ENCODE data around the gene TMEM115. TPM values are rescaled to one million over a fixed set of nuclear protein-coding genes. Genes with fewer than 3 reads are reported as not detected.

TMEM115 gene
- total and polyA plus RNA-seq, 2 of the 13 experiments (the other 11 are each of a cell fraction or from before 2014, with no cell fraction given): 22.1 to 30.7 TPM

DNA sequence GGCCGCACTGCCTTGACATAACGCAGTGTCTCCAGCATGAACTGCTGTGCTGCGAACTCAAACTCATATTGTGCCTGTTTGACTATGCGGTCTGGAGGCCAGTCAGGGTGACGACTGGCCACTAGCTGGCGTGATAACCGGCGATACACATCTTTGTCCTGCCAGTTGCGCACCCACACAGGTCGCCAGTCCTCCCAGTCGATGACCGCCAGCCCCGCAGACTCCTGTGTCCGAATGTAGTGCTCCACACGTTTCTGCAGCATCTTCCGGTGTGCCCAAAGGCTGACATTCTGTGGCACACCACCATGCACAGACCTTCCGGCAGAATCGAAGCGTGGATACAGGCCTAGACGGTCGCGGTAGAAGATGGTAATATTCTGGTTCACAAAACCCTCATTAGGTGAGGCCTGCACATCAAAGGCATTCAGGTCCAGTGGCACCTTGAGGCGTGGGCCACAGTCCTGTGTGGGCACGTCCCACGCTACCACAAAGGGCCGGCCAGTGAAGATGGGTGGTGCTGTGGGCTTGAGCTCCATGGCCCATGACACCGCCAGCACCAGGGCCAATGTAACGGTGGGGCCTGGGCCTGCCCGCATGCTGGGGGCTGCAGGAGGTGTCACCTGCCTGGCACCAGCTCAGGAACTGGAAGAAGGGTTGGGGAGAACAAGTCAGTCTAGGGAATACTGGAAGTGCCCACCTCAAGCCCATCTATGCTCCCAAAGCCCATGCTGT is 39.3 kb downstream of the TMEM115 start:
- no peaks in the 10 kb centered on the region; a peak in 1 of 5 replicates for H3K27me3 ChIP-seq (ENCODE audit: control insufficient read depth in 1 of 2, insufficient read depth in 2 of 2, low read length in 2 of 2)
- TF ChIP-seq AGO2 (optimal IDR thresholded peaks at IDR 0.05; ENCODE audit: low read depth, low read length) (peak; percentile 86), ZNF572 (CRISPR knock-in tag; IDR thresholded peaks at IDR 0.05) (no peak), ZNF713 (CRISPR knock-in tag; IDR thresholded peaks at IDR 0.05) (no peak), ZNF788 (CRISPR knock-in tag; IDR thresholded peaks at IDR 0.05; ENCODE audit: borderline replicate concordance) (0 out of 2 replicates have a peak, but pooled peaks have one; percentile 13), SIN3A (IDR thresholded peaks at IDR 0.05; ENCODE audit: borderline replicate concordance, low read depth, low read length) (0 out of 2 replicates have a peak, but pooled peaks have one; percentile 11), TSC22D2 (CRISPR knock-in tag; IDR thresholded peaks at IDR 0.05; ENCODE audit: borderline replicate concordance) (no peak), ARNTL (CRISPR knock-in tag; IDR thresholded peaks at IDR 0.05) (no peak), MEIS1 (CRISPR knock-in tag; IDR thresholded peaks at IDR 0.05; ENCODE audit: borderline replicate concordance) (no peak)
- TF ChIP-seq, protein P1, sequence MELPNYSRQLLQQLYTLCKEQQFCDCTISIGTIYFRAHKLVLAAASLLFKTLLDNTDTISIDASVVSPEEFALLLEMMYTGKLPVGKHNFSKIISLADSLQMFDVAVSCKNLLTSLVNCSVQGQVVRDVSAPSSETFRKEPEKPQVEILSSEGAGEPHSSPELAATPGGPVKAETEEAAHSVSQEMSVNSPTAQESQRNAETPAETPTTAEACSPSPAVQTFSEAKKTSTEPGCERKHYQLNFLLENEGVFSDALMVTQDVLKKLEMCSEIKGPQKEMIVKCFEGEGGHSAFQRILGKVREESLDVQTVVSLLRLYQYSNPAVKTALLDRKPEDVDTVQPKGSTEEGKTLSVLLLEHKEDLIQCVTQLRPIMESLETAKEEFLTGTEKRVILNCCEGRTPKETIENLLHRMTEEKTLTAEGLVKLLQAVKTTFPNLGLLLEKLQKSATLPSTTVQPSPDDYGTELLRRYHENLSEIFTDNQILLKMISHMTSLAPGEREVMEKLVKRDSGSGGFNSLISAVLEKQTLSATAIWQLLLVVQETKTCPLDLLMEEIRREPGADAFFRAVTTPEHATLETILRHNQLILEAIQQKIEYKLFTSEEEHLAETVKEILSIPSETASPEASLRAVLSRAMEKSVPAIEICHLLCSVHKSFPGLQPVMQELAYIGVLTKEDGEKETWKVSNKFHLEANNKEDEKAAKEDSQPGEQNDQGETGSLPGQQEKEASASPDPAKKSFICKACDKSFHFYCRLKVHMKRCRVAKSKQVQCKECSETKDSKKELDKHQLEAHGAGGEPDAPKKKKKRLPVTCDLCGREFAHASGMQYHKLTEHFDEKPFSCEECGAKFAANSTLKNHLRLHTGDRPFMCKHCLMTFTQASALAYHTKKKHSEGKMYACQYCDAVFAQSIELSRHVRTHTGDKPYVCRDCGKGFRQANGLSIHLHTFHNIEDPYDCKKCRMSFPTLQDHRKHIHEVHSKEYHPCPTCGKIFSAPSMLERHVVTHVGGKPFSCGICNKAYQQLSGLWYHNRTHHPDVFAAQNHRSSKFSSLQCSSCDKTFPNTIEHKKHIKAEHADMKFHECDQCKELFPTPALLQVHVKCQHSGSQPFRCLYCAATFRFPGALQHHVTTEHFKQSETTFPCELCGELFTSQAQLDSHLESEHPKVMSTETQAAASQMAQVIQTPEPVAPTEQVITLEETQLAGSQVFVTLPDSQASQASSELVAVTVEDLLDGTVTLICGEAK (IDR thresholded peaks at IDR 0.05): no peak
- TF ChIP-seq, protein P1 (CRISPR knock-in tag; IDR thresholded peaks at IDR 0.05): no peak

More for the DNA sequence above, 39.3 kb downstream of the TMEM115 start:
- DNase-seq (ENCODE audit: low spot score) (no peak), FAIRE-seq (no peak), ATAC-seq (no peak)
- H3K27ac ChIP-seq (ENCODE audit: extremely low read length, insufficient read depth, low read length): peak overlapping the region; percentile 100
- H3K9me3 ChIP-seq (ENCODE audit: low read length): no peaks in the 10 kb centered on the region
- POLR2A ChIA-PET: interaction anchor here (1.2 to 13.0 kb wide), 4 partner anchors 11 to 20 kb away, joined by 7 to 222 read pairs (median 9); partner anchors contain the start of genes HYAL1, HYAL3 and NAA80
- H3K4me3 ChIP-seq (replicated peaks in 1 of 3; ENCODE audit: insufficient read depth in 1 of 3, low read depth in 2 of 3, low read length in 3 of 3): peak overlapping the region; percentile 81 to 91 (median 85); a peak in 5 of 6 replicates
- no peaks in the 10 kb centered on the region for H4K20me1 ChIP-seq (ENCODE audit: insufficient read depth, low read length)
- H3K79me2 ChIP-seq (ENCODE audit: insufficient read depth, low read length): peaks cover 25% of the 10 kb centered on the region
- peaks cover 77% of the 10 kb centered on the region for H3K4me1 ChIP-seq (ENCODE audit: insufficient read depth, low read length)
- CTCF ChIA-PET (ENCODE audit: low intra/inter-chr PET ratio, low total read pairs): no interaction called here
- peak overlapping the region; percentile 99 for H3K9ac ChIP-seq (ENCODE audit: insufficient read depth, low read depth, low read length)
- H2AFZ ChIP-seq (ENCODE audit: low read length): no peak overlapping the region
- H3K4me2 ChIP-seq (ENCODE audit: low read depth, low read length): peak overlapping the region; percentile 94
- intact Hi-C loops (cut with micrococcal nuclease; ENCODE audit: unreplicated experiment) (no loop called here), in situ Hi-C loops (cut with HindIII; ENCODE audit: extremely low pct_ligation_motif_present, low pct_unique_long_range_greater_than_20kb) (loop anchor here (5.0 kb wide), 1 partner anchor 58 kb away; no protein-coding TSS in a partner anchor)
- WGBS (ENCODE audit: low lambda C conversion rate): 88% methylated on average over 15 of the region's 29 CpGs
- BruUV-seq (replicated peaks): no TSS peak
- H3K36me3 ChIP-seq (replicated peaks in 1 of 2; ENCODE audit: control insufficient read depth in 1 of 2, insufficient read depth in 2 of 2, low read length in 2 of 2): peaks cover 16 to 34% of the 10 kb centered on the region in 2 experiments

Data from HepG2 (cell line).